HuH-7.5 (cell line): ENCODE data around the gene SEC22A.

Experiments used
- DNase-seq: peaks from one replicate; pipeline ENCODE4 v3.0.0; 2011; ENCODE audit warnings: low spot score

Gene SEC22A, protein sequence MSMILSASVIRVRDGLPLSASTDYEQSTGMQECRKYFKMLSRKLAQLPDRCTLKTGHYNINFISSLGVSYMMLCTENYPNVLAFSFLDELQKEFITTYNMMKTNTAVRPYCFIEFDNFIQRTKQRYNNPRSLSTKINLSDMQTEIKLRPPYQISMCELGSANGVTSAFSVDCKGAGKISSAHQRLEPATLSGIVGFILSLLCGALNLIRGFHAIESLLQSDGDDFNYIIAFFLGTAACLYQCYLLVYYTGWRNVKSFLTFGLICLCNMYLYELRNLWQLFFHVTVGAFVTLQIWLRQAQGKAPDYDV

DNA sequence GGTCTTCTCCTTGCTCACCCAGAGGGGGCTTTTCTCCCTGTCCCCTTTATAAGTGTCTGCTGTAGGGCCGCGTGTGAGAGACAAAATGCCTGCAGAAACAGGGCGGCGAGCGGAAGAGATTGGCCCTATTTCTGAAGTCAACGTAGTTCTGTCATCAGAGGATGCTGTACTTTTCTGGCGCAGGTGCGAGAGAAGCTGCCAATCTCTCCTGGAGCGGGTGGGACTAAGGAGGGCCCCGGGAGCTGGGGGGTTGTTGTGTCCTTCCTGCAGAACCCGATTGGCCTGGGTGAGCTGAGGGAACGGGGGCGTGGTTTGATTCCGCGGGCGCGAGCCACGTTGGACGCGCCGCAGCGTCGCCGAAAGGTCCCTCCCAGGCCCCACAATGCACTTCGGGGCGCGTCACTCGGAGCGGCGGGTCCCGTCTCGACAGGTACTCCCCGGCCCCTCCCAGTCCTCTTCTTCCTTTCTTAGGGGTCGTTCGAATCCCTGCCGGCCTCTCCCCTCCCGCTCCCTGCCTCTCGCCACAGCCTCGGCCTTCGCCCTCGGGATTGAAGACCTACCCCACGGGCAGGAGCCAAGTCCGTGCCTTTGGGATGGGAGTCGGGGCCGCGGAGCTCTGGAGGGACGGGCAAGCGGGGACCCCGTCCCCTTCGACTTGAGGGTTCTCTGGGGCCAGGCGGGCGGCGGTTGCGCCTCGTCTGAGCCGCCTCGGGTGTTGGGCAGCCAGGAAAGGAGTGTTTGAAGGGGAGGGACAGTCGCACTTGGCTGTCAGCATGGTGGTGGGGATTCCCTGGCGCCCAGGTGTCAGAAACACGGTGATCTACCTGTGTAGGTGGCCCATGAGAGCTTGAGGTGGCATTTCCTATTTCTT, at the start of gene SEC22A:
SEC22A (plus strand) TSS at position 387 of the 871 bp plus-strand sequence. CDS start 7,275 bp downstream, outside the sequence.
- DNase-seq, result peak; percentile 90

DNA sequence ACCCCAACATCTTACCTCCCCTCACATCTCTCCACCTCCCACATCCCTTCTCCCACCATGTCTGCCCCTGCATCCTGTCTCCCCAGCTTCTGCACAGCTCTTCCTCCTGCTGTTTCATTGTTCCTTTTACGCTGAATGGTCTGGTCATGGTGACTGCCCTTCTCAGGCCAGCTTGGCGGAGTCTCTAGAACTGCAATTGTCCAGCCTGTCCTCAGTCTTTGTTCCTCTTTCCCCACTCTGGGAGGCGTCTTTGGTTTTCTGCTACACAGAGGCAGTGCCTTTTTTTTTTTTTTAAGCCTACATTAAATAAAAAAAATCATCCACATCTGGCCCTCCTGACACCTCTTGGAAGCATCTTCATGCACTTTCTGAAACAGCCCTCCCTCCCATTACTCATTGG, 49.1 kb upstream of the SEC22A start:
- DNase-seq, result no peak

DNA sequence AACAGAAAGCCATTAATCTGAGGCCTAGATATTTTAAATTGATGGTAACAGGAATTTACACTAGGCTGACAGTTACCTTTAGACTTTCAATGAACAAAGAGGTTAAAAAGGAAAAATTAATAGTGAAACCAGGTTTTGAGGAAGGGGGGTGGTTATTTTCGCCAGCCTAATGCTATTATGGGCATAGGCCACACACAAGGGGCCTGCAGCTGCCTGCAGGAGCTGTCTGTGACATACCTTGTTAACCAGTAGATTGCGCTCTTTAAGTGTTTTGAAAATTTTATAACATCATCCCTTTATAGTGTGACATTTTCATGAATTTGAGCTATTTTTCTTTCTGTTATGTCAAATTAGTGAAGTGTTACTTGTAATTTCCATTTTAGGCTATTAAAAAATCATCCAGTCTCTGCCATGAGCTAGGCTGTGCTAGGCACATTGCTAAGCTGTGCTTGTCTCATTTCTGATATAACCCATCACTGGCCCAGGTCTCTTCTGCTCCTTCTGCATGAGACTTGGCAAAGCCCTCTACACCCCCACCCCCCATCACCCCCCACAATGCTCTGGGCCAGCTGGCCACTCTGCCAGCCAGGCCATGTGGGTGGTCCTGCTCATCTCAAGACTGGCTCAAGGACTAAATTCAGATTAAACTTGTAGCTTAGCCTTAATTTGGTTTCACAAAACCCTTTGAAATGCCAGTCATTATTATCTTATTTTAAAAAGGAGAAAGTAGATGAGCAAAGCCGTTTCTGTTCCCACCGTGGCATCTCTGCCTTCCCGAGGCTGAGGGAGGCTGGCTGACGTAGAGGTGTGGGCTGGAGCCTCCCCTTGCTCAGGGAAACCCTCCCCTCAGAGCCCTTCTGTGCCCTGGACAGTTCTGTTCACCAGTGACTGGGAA, 48.4 kb upstream of the SEC22A start:
- no peak for DNase-seq

DNA sequence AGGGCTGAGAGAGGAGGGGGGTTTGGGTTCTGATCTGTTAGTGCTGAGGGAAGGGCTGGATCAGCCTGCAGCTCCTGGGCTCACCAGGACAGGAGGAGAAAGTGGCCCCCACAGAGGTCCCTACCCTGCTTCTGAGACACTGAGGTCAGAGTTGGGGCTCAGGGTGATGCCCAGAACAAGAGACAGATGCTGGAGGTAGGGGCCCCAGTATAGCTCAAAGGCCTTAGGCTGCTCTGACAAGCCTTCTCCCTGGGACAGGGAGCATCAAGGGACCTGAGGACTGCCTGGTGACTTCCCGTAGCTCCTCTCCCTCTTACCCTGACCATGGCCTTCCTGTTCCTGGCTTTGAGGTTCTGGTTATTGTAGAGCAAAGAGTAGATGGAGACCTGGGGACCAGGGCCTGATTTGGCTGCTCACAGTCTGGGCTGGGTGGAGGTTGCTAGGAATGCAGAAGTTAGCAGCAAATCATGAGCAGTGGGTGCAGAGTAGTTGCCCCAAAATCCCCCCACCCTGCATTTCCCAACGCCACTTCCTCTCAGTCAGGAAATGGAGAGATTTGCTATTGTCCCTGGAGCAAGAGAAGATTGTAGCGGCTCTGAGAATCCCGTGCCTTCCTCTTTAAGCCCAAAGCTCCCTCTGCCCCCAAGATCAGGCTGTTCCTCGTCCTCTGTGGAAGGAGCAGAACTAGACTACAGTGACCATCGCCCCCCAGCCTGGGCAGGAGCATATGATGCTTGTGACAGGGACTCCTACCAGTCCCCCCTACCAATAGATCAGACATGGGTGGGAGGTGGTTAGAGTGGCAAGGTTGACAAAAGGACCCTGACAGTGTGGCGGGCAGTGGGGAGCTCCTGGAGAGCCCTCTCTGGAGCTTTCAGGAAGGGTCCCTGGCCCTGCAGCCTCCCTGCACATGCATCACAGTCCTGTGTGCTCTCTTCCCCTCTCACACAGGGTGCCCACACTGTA, 47.4 kb upstream of the SEC22A start:
- DNase-seq, result no peak

DNA sequence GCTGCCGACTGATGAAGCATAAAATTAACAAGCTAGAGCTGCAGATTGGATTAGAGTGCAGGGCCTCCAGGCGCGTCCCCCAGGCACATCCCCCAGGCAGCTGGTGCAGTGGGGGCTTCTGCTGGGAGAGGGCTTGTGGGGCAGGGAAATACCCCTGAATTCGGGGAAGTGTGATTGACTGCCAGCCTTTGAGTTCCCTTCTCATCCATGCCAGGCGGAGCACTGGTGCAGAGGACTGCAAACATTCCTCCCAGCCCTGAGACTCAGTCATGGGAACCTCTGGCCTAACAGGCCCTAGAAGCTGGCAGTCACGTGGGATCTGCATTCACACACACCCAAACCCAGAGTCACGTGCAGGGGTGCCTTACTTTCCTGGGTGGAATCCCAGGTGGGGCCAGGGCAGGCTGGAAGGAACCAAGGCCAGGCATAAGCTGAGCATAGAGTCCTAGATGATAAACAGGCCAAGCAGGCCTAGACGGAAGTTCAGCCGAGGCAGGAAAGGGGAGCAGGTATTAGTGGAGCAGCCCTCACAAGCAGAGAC, 46.2 kb upstream of the SEC22A start:
- no peak for DNase-seq

DNA sequence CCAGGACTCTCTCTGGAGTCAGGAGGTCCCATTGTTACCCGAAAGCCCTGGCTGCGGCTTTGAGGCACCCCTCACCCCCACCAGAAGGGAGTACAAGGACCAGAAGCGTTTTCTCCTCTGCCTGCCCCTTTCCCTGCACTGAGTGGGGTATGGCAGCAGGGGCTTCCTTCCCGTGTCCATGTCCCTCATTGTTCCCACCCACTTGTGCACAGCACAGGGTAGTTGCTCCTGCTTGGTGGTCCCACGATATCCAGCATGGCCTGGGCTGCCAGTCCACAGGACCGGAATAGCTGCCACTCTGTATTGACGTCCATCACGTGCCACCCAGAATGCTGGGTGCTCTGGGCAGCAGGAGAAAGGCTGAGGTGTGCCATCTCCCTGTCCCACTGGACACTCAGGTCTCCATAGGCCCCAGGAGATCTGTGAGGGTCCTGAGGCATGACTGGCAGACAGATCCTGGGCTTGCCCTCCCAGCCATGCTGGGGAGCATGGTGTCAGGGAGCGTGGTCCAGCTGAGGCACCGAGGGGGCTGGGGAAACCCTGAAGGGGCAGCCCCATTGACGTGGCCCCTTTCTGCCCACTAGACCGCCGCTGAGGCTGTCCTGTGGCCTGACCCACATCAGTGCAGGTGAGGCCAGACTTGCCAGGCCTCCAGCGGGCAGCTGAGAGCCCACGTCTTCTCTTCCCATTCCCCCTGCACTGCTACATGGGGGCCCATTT, 45.3 kb upstream of the SEC22A start:
- DNase-seq, result no peak

DNA sequence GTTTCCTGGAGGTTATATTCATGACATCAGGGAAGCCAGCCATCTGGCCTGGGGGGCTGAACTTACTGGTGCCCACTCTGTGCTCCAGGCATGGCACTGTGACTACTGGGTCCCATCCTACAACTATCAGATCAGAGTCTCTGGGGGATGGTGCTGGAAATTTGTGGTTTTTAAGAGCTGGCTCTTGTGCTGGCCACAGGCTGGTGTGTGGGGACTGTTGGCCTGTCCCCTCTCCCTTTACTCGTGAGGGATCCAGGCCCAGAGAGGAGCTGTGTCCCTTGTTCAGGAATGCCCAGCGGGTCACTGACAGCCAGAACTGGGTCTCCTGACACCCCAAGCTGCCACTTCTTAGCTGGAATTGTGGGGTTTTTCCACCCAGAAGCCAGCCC, 44.5 kb upstream of the SEC22A start:
- DNase-seq, result no peak

DNA sequence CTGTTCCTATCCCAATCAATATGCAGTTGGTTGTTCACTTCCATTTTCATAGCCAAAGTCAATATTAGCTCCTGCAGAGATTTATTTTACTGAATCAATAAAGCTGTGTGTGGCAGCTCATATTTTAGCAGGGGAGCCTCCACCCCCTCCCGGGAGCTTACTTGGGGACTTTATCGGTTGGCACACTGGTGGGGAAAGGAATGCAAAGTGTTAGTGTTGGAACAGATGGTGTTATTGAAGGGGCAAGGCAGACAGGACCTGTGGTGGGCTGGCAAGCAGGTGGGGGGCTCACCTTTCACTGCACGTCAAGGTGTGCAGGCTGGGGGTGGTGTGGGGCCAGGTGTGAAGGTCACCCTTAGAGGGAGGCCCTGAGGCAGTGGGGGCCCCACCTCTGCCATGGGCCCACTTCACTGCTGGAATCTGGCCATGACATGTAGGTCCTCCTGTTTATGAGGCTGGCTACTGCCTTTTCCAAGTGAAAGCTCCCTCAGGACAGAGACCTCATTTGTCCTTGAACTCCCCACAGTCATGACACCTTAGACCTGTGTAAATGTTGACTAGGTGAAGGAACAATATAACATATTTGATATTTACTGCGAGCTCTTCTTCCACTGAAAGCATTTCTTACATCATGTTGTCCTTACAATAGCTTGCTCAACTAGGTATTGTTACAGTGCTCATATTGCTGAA, 44.0 kb upstream of the SEC22A start:
- peak; percentile 33 for DNase-seq

DNA sequence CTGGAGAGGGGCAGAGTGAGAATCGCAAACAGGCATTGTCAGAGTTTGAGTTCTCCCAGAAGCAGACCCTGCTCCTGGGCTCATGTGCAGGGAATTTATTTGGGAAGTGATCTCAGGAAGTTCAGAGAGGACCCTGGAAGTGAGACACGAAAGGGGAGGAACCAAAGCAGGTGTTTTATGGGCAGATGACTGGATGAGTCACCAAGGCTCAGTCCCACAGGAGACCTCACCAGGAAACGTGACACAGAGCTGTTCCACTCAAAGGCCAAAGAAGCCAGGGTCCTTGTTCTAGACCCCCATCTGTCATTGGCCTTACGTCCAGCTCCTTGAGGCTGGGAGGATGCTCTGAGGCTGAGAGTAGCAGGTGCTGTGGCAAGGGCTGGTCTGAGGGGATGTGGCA, 43.4 kb upstream of the SEC22A start:
- DNase-seq, result no peak

DNA sequence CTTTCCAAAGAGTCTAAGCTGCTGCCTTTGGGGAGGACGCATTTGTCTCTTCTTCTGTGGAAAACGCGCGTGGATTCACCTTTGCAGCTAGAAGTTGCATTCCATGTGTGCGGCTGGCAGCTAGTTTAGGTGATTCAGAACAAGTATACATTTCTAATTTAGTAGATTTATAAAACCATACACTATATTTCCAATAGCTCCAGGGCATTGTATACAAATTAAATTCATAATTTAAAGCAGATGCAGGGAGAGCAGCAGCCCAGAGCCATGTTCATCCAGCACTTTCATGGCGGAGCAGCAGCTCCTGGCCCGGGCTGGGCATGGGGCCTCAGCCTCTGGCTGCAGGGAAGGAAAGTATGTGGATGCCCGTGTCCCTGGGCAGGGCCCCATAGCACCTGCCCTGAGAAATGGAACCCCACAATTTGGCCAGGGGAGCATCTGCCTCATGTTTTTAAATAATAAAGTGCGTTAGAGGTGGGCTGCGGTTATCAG, 42.8 kb upstream of the SEC22A start:
- no peak for DNase-seq

DNA sequence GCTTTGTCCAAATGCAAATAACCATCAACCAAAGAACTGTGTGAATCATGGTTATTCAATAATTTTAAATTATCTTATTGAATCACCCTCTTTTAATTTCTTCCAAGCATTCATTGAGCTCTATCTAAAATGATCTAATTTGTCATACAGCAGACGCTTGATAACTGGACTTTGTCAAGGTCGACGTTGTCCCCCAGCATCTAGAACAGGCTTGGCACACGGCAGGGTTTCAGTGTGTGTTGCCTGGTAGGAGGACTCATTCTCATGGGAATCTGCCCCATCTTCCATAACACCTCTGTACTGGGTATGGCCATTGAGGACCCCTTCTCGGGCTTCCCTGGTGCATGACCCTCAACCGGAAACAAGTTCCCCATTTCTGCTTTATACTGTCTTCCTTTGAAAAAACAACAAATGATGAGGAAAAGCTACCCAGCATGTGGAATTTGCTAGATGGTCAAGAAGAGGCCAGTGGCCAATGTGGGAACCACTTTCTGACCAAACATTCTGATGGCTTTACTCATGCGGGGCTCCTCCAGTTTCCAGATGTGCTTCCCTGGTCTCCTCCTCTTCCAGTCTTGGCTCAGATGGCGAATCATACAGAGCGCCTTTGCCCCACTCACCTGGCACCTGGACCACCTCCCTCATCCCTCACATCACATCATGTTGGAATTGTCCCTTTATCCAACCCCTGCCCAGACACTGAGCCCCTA, 41.7 kb upstream of the SEC22A start:
- no peak for DNase-seq

DNA sequence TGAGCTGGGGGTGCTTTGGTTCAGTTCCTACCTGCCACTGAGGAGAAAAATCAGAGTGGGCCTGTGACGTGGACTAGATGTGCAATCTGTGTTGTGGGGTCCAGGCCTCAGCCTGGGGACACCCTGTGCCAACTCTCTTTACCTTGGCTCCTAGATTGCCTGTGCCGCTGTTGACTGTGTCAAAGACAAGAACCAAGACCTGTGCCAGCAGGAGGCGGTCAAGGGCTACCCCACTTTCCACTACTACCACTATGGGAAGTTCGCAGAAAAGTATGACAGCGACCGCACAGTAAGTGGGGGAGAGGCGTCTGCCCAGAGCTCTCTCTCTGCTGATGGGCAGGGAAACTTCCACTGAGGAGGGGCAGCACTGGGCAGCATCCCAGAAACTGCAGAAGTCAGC, 40.6 kb upstream of the SEC22A start:
- no peak for DNase-seq

DNA sequence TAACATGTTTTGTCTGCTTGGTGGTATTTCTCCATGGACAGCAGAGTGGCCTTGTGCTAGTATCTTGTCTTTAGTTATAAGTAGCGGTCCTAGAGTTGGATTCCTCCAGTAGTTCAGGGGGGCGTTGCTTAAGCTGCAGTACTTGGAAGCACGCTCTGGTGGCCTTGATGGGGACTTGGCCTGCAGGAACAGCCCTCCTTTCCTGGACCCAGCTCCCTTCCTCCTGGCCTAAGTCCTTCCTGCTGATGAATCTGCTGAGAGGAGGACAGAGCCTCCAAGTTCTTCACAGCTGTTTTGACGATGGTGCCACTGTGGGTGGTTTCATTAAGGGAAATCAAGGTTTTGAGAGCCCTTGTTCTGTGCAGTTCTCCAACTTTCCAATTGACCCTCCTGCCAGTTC, 38.6 kb upstream of the SEC22A start:
- DNase-seq, result no peak

DNA sequence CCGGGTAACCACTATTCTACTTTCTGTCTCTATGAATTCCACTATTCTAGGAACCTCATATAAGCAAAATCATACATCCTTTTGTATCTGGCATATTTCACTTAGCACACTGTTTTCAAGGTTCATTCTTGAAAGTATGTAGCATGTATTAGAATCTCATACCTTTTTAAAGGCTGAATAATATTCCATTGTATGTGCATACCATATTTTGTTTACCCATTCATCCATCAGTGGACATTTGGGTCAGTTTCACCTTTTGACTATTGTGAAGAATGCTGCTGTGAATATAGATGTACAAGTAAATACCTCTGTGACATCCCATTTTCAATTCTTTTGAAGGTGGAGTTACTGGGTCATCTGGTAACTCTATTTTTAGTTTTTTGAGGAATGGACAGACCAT, 36.6 kb upstream of the SEC22A start:
- no peak for DNase-seq

DNA sequence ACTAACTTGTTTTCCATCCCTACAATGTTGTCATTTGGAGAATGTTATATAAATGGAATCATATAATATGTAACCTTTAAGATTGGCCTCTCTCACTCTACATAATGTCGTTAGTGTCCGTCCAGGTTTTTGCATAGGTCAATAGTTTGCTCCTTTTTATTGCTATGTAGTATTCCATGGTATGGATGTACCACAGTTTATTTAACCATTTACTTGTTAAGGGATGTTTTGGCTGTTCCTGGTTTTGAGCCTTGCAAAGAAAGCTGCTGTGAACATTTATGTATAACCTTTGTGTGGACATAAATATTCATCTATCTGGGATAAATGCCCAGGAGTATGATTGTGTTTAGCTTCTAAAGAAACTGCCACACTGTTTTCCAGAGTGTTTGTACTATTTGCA, 34.1 kb upstream of the SEC22A start:
- DNase-seq, result no peak

DNA sequence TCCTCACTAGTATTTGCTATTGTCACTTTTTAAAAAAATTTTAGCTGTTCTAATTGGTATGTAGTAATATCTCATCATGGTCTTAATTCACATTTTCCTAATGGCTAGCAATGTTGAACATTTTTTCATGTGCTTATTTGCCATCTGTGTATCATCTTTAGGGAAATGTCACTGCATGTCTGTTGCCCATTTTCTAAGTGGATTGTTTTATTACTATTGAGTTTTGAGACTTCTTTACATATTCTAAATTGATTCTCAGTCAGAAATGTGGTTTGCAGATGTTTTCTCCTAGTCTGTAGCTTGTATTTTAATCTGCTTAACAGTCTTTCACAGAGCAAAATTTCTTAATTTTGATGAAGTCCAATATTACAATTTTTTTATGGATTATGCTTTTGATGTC, 33.6 kb upstream of the SEC22A start:
- DNase-seq, result no peak

DNA sequence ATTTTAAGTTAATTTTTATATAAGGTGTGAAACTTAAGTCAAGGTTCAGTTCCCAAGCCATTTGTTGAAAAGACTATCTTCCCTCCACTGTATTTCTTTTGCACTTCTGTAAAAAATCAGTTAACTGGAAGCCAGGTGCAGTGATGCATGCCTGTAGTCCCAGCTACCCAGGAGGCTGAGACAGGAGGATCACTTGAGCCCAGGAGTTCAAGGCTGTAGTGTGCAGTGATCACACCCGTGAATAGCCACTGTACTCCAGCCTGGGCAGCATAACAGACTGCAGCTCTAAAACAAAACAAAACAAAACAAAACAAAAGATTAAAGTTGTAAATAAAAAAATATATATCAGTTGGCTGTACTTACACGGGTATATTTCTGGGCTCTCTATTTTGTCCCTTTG, 33.1 kb upstream of the SEC22A start:
- no peak for DNase-seq

DNA sequence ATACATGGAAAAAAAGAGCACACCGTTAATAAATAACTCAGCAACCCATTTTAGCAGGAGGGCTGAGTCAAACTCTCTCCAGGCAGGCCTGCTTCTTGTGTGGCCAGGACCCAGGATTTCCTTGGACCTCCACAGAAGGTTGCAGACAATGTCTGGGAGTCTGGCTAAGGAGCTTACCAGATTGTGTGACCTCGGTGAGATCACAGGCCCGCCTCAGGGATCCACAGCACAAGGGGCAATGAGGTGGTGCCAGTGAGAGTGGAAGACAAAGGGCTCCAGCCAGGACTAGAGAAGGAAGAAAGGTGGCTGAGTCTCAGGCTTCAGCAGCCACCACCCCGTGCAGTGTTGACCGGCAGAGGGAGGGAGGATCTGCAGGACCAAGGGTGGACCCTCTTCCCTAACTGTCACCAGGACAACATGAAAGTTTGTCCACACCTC, 32.2 kb upstream of the SEC22A start:
- DNase-seq, result no peak

DNA sequence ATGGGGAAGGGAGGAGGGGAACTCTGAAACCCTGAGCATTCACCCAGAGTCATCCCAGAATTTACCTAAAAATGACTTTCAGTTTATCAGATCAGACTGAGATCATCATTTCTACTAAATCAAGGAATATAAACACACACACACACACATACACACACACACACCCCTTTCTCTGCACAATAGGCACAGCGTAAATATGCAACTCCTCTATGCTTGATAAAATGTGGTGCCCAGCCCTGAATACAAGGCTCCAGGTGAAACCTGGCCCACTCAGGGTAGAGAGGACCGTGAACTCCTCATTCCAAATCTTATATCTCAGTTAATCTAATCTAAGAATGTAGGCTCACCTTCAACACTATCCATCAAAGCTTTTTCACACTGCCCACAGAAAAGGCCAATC, 31.8 kb upstream of the SEC22A start:
- no peak for DNase-seq
